ENCODE results near the gene AGPAT2. TPM values are rescaled to one million over a fixed set of nuclear protein-coding genes. Genes with fewer than 3 reads are reported as not detected.
"Not testable (repeated sequence)": the region's sequence is repeated elsewhere in the genome, so short reads cannot be mapped to it uniquely, and the experiment has no call there.

The AGPAT2 gene
- total RNA-seq, 1 experiment from 2014 or later, result 55.7 TPM

- DNase-seq (ENCODE audit: low read depth), result no peak
Observed at GRCh38 chr9:136720251-136720897, 33.1 kb upstream of the AGPAT2 start.

DNA sequence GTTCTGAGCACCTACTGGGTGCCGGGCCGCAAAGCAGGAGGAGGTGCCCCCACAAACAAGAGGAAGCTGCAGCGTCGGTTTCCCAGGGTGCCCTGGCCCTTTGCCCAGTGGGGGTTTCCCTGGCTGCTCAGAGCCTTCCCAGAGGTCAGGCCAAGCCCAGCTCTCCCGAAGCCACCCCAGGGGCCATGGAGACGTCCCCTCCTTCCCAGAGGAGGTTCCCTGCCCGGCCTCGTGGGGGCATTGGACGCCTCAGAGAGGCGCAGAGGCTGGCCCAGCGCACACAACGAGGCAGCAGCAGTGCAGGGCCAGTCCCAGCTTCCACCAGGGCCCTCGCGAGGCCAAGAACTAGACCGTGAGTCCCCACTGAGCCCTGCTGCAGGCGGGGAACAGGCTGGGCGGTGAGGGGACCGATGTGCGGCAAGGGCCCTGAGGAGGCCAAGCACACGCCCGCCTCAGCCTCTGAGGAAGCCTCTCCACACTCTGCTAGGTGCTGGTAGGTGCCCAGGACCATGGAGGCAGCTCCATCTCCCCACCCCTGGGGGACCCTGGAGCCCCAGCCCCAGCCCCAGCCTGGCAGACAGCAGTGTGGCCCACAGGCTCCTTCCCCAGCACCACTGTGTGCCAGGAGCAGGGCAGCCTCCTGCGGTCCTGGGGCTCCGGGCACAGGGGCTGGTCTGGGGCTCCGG is 32.1 kb upstream of the AGPAT2 start:
- no peak for DNase-seq (ENCODE audit: low read depth)

DNA sequence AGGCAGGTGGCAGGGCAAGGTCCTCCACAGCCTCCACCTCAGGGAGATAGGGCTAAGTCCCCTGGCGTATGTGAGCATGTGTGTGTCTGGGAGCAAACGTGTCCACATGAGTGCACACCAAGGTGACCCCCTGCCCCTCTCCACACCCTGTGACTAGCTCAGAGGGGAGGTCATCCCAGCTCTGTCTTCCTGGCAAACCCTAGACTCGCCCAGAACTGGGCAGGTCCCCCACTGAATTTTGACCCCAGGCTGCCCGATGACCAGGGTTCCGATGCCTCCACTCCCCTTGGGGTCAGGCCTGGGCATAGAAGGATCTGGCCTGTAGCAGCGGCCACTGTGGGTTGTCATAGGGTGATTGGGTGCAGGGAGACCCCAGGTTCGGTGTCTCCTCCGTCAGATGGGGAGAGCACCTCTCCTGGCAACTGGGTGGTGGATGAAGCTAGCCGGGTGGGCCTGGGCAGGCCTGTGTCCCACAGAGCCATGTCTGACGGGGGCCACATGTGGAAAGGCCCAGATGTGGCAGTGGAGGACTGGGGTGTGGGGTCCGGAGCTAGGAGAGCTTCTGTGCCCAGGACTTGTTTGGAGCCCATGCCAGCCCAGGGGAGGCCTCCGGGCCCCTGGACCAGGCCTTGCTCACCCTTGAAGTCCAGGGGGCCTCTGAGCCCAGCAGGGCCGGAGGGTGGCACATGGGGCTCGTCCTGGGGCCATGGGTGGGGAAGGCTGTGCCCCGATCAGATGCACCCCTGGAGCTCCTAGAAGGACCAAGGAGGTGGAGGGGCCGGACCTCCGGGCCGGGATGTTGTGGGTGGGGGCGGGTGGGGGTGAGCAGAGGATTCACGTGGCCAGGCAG is 31.3 kb upstream of the AGPAT2 start:
- no peak for DNase-seq (ENCODE audit: low read depth)

DNA sequence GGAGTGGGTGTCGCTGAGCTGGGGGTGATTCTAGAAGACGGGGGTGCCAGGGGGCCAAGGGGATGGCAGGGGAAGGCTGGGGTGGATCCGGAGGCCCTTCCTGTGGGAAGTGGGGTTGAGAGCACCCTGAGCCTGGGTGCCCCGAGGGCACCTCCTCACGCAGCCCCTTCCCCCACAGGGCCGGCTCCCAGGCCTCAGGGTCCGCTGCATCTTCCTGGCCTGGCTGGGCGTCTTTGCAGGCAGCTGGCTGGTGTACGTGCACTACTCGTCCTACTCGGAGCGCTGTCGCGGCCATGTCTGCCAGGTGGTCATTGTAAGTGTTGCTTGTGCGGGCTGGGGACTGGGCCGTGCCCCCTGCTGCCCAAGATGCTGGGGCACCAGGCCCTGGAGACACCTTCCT is 30.1 kb upstream of the AGPAT2 start:
- no peak for DNase-seq (ENCODE audit: low read depth)

DNA sequence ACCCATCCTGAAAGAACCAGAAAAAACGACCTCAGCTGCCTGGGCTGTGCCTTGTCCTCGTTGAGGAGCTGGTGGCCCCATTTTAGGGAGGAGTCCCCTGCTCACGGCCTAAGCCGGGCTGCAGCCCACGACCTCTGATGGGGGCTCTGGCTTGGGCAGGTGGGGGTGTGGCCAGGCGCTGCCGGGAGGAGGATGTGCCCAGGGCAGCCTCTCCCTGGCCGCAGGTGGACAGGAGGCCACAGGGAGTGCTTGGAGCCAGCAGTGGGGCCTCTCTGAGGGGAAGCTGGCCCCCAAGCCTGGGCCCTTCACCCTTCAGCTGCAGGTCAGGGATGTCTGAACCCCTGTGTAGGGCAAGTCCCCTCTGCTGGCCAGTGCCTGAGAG is 27.6 kb upstream of the AGPAT2 start:
- DNase-seq (ENCODE audit: low read depth), result no peak

- no peak for DNase-seq (ENCODE audit: low read depth)
Observed at GRCh38 chr9:136714096-136714892, 27.0 kb upstream of the AGPAT2 start.

DNA sequence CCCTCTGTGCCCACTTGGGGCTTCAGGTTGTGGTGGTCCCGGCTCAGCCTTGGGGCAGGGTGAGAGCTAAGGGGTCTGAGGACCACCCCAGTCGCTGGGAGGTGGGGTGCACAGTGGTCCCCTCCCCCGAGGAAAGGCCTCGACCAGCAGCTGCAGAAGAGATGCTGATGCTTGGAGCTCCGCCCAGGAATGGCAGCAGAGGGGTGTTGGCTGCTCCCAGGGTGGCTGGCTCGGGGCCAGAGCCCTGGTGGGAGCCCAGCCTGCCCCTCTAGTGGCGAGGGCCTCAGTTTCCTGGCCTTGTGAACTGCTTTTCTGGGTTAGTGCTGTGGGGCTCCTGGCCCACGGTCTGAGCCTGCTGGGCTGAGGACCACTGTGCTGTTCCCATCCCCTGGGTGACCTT is 26.3 kb upstream of the AGPAT2 start:
- no peak for DNase-seq (ENCODE audit: low read depth)

DNA sequence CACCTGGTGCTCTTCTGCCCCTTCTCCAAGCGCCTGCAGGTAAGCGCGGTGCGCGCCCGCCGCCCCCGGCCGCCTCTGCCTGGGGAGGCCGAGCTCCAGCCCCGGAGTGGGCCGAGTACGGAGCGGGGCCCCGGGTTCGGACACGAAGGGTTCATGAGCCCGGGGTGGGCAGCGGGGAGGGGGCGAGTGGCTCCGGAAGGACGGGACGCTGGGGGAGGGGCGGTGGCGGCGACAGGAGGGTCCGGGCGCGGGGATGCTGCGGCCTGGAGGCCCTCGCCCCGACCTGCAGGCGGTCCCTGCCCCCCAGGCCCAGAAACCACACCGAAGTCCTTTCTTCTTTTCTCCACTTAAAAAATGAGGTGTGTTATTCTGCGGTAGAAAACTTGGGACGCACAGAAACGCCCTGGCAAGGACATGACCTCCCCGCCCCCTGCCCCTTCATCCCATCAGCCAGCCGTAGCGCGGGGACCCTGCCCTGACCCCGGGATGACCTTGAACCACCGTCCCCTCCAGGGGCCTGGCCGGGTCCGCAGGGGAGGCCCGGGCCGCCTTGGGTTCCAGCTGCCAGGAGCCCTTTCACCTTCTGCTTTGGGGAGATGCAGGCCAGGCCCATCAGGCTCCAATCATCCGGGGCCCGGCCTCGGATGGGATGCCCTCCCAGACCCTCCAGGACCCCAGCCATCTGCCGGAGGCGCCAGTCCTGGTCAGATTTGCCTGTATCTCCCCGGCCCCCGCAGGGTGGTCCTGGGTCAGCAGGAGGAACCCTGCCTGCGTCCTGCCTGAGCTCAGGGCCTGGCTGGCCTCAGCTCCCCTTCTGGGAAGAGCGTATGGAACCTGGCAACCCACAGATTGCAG is 25.7 kb upstream of the AGPAT2 start:
- no peak for DNase-seq (ENCODE audit: low read depth)

GRCh38 chr9:136711751-136712689 is 24.8 kb upstream of the AGPAT2 start, which contains the start of gene DIPK1B:
Gene DIPK1B (plus strand): TSS chr9:136712572. CDS start chr9:136712666, 94 bp downstream.
- no peak for DNase-seq (ENCODE audit: low read depth)

DNA sequence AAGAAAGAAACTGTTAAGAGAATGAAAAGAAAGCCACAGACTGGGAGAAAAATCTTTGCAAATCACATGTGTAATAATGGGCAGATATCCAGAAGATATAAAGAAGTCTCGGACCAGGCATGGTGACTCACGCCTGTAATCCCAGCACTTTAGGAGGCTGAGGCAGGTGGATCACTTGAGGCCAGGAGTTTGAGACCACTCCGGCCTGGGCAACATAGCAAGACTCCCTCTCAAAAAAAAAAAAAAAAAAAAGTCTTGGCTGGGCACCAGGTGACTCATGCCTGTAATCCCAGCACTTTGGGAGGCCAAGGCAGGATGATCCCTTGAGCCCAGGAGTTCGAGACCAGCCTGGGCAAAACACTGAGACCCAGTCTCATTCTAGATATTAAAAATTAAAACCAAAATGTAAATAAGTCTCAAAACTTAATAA is 24.0 kb upstream of the AGPAT2 start:
- peak; percentile 76 for DNase-seq (ENCODE audit: low read depth)

DNA sequence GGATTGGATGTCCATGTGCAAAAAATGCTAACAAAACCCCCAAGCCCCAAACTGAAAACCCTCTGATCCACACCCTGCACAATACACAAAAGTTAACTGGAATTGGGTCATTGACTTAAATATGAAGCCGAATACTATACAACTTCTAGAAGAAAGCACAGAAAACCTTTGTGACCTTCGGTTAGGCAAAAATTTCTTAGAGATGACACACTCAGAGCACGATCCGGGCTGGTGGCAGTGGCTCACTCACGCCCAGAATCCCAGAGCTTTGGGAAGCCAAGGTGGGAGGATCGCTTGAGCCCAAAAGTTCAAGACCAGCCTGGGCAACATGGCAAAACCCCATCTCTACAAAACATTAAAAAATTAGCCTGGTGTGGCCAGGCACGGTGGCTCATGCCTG is 23.3 kb upstream of the AGPAT2 start:
- peak; percentile 78 for DNase-seq (ENCODE audit: low read depth)

DNA sequence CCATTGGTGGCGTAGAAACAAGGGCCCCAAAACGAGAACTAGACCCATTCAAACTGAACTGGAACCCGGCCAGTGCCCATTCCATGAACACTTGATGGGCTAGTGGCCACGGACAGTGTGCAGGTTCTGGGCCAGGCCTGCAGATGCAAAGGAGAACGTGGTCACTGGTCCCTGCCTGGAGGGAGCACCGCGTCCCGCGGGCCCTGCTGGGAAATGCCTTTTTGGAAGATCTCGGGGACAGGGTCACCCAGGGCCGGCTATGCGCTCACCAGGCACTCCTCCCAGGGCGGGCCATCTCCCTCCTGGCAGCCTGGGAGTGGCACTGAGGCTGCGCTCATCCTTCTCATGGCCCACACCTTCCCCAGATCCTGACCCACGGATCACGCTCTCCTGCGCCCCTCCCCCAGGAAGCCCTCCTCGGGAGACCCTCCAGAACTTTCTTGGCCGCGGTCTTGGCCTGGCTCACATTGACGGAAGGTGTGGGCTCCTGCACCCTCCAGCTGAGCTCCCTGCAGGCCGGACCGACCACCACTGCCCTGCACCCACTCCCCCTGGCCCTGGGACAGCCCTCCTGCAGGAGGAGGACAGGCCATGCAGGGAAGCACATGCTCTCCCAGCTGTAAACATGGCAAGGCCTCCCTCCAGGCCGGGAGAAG is 22.3 kb upstream of the AGPAT2 start:
- no peak for DNase-seq (ENCODE audit: low read depth)

- no peak for DNase-seq (ENCODE audit: low read depth)
Observed at GRCh38 chr9:136707849-136708517, 20.7 kb upstream of the AGPAT2 start.

DNA sequence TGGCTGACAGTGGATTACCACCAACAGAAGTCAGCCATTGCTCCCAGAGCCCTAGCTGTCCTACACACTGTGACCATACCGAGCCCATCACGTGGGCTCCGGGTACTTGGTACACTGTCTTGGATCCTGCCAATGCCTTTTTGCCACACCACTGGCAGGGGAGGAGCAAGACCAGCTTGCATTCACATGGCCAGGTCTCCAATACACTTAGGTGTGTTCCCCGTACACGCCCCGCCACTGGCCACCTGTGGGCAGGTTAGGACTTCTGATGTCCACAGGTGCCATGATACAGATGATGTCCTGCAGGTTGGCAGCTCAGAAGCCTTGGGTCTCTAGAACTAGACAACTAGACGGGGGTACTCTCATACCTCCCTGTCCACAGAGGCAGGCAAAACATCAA is 19.8 kb upstream of the AGPAT2 start:
- no peak for DNase-seq (ENCODE audit: low read depth)

DNA sequence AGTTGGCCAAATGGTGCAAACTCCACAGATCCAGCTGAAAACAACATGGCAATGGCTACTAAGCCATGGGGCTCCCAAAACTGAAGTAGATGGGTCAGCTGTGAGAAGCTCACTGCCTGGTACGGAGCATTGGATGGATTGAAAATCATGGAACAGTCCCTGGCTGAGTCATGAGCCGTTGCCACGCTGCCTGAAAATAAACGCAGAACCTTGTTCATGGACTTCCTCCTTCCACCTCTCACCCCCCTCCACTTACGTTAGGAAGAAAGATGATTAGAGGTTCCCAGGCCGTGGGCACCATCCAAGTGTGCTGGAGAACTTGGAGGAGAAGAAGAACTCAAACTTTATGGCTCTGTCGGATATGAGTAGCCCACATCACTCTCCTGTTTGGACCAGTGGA is 18.3 kb upstream of the AGPAT2 start:
- peak; percentile 70 for DNase-seq (ENCODE audit: low read depth)

- not testable (repeated sequence) for DNase-seq (ENCODE audit: low read depth)
Observed at GRCh38 chr9:136704741-136705140, 17.5 kb upstream of the AGPAT2 start.

DNA sequence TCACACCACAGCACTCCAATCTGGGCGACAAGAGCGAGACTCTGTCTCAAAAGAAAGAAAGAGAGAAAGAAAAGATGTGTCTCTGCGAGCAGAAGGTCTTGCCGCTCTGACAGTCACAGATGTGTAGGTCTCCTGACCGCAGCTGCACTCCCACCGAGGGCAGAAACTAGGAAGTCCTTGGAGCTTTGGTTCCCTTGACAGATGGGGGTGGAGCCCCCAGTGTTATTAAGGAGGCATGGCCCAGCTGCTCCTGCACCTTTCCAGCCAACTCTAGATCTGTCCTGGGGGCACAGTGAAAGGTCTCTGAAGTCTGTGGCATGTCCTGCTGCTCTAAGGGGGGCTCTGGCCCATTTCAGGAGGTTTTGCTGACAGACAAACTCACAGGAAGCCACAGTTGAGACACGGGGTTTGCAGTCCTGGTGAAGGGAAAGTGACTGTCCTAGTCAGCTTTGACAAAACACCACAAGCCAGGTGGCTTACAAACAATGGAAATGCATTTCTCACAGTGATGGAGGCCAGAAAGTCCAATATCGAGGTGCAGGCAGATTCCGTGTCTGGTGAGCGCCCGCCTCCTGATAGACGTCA is 16.1 kb upstream of the AGPAT2 start:
- DNase-seq (ENCODE audit: low read depth), result no peak

DNA sequence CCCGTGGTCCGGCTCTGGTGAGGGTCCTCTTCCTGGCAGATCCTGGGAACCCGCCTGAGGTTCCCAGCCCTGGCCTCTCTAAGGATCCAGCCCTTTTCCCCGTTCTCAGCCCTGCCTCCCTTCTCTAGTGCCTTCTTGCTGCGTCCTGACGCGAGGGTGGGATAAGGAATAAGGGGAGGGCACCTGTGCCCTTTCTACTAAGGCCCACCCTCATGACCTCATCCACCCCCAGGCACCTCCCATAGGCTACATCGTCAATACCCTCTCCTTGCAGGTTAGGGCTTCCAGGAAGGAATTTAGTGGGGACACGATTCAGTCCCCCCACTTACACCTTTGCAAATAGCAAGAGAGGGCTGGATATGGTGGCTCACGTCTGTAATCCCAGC is 14.4 kb upstream of the AGPAT2 start:
- DNase-seq (ENCODE audit: low read depth), result no peak
